H9 (cell line): ENCODE measurements around the gene NAA30. TPM values are rescaled to one million over a fixed set of nuclear protein-coding genes. Genes with fewer than 3 reads are reported as not detected.

Experiments used
- DNase-seq: peaks from one replicate; pipeline ENCODE4 v3.0.0-alpha.2; 2017
- H2AFZ ChIP-seq: one replicate; pipeline ENCODE4 v1.6.1; 2013; ENCODE audit warnings: mild to moderate bottlenecking, low read length, control low read depth, moderate library complexity
- H2AK5ac ChIP-seq: 2 replicates; pipeline ENCODE4 v1.6.1; 2013; ENCODE audit warnings: low read length, control low read depth, mixed read lengths; ENCODE audit not compliant: insufficient read length
- H2BK120ac ChIP-seq: one replicate; pipeline ENCODE4 v1.6.1; 2013; ENCODE audit warnings: low read depth, mild to moderate bottlenecking, low read length, control low read depth, inconsistent platforms; ENCODE audit not compliant: poor library complexity, severe bottlenecking
- H2BK12ac ChIP-seq: 2 replicates; pipeline ENCODE4 v1.6.1; 2013; ENCODE audit warnings: low read length, control low read depth, mixed read lengths, low read depth; ENCODE audit not compliant: insufficient read length
- H2BK15ac ChIP-seq: 2 replicates; pipeline ENCODE4 v1.6.1; 2013; ENCODE audit warnings: low read depth, low read length, control low read depth
- H2BK20ac ChIP-seq: one replicate; pipeline ENCODE4 v1.6.1; 2013; ENCODE audit warnings: low read depth, mild to moderate bottlenecking, low read length, control low read depth, inconsistent platforms; ENCODE audit not compliant: poor library complexity, severe bottlenecking
- H2BK5ac ChIP-seq: 2 replicates; pipeline ENCODE4 v1.6.1; 2013; ENCODE audit warnings: low read length, control low read depth, mixed read lengths; ENCODE audit not compliant: insufficient read length
- H3K14ac ChIP-seq: 2 replicates; pipeline ENCODE4 v1.6.1; 2013; ENCODE audit warnings: low read length, control low read depth; ENCODE audit not compliant: insufficient read depth
- H3K18ac ChIP-seq: 2 replicates; pipeline ENCODE4 v1.6.1; 2013; ENCODE audit warnings: low read depth, mild to moderate bottlenecking, mixed read lengths, low read length, control low read depth; ENCODE audit not compliant: insufficient read length
- H3K23ac ChIP-seq: 2 replicates; pipeline ENCODE4 v1.6.1; 2013; ENCODE audit warnings: low read length, control low read depth, mixed read lengths, low read depth; ENCODE audit not compliant: insufficient read length
- H3K23me2 ChIP-seq: 2 replicates; pipeline ENCODE4 v1.6.1; 2013; ENCODE audit warnings: low read depth, mild to moderate bottlenecking, mixed read lengths, low read length, control low read depth; ENCODE audit not compliant: insufficient read length, poor library complexity, severe bottlenecking
- H3K27ac ChIP-seq: 2 replicates; pipeline ENCODE4 v1.5.1; 2013; ENCODE audit warnings: low read length, control low read depth, mixed read lengths, low read depth; ENCODE audit not compliant: insufficient read length
- H3K27me3 ChIP-seq: 2 replicates; pipeline ENCODE4 v1.6.1; 2013; ENCODE audit warnings: low read length, control low read depth, inconsistent platforms; ENCODE audit not compliant: insufficient read depth
- H3K4ac ChIP-seq: 2 replicates; pipeline ENCODE4 v1.6.1; 2013; ENCODE audit warnings: low read depth, mild to moderate bottlenecking, control low read depth, inconsistent platforms, low read length, moderate library complexity
- H3K4me1 ChIP-seq: 2 replicates; pipeline ENCODE4 v1.6.1; 2013; ENCODE audit warnings: low read length, control low read depth, inconsistent platforms; ENCODE audit not compliant: insufficient read depth
- H3K4me2 ChIP-seq: 2 replicates; pipeline ENCODE4 v1.6.1; 2013; ENCODE audit warnings: low read length, control low read depth, mixed read lengths; ENCODE audit not compliant: insufficient read length, insufficient read depth
- H3K56ac ChIP-seq: 2 replicates; pipeline ENCODE4 v1.6.1; 2013; ENCODE audit warnings: low read depth, mild to moderate bottlenecking, mixed read lengths, low read length, control low read depth; ENCODE audit not compliant: insufficient read length
- H3K79me1 ChIP-seq: 2 replicates; pipeline ENCODE4 v1.6.1; 2013; ENCODE audit warnings: low read depth, mild to moderate bottlenecking, moderate library complexity, low read length, control low read depth, inconsistent platforms; ENCODE audit not compliant: insufficient read depth, poor library complexity, severe bottlenecking
- H3K79me2 ChIP-seq: 2 replicates; pipeline ENCODE4 v1.6.1; 2013; ENCODE audit warnings: low read length, control low read depth, inconsistent platforms; ENCODE audit not compliant: insufficient read depth
- H3K9ac ChIP-seq: 2 replicates; pipeline ENCODE4 v1.6.1; 2013; ENCODE audit warnings: low read length, control low read depth, mixed read lengths; ENCODE audit not compliant: insufficient read length; ENCODE audit errors: extremely low read depth
- H3K9me3 ChIP-seq: one replicate; pipeline ENCODE4 v1.6.1; 2013; ENCODE audit warnings: low read depth, low read length, inconsistent platforms; ENCODE audit not compliant: control insufficient read depth
- H3T11ph ChIP-seq: one replicate; pipeline ENCODE4 v1.6.1; 2013; ENCODE audit warnings: mild to moderate bottlenecking, low read length, control low read depth, inconsistent platforms
- H4K20me1 ChIP-seq: one replicate; pipeline ENCODE4 v1.6.1; 2013; ENCODE audit not compliant: control insufficient read depth, insufficient read length, insufficient read depth
- H4K5ac ChIP-seq: 2 replicates; pipeline ENCODE4 v1.6.1; 2013; ENCODE audit warnings: low read depth, mild to moderate bottlenecking, mixed read lengths, low read length, control low read depth; ENCODE audit not compliant: insufficient read length
- H4K8ac ChIP-seq: replicated peaks from 2 replicates; pipeline ENCODE4 v1.6.1; 2013; ENCODE audit warnings: low read length, control low read depth, mixed read lengths, low read depth; ENCODE audit not compliant: insufficient read length
- H4K91ac ChIP-seq: 2 replicates; pipeline ENCODE4 v1.6.1; 2013; ENCODE audit warnings: low read depth, mild to moderate bottlenecking, moderate library complexity, mixed read lengths, low read length, control low read depth; ENCODE audit not compliant: insufficient read length
- H3K27ac Mint-ChIP-seq, 3 experiments: 2 replicates in 2 of 3; 3 replicates in 1 of 3; pipeline ENCODE4 v1.8.0; 2020 to 2021; ENCODE audit warnings: mixed read lengths in 3 of 3, mild to moderate bottlenecking in 1 of 3, moderate library complexity in 1 of 3
- H3K27me3 Mint-ChIP-seq: 2 replicates; pipeline ENCODE4 v1.8.0; 2021; ENCODE audit warnings: low read depth, mild to moderate bottlenecking, moderate library complexity, mixed read lengths
- H3K36me3 Mint-ChIP-seq, 3 experiments: 2 replicates in 2 of 3; 3 replicates in 1 of 3; pipeline ENCODE4 v1.8.0; 2020 to 2021; ENCODE audit warnings: low read depth in 3 of 3, mixed read lengths in 3 of 3; ENCODE audit not compliant: insufficient read depth in 1 of 3
- H3K4me1 Mint-ChIP-seq, 2 experiments: 2 replicates each; pipeline ENCODE4 v1.8.0; 2020; ENCODE audit warnings: mixed read lengths in 2 of 2
- H3K4me3 Mint-ChIP-seq, 2 experiments: 2 replicates in 1 of 2; 3 replicates in 1 of 2; pipeline ENCODE4 v1.8.0; 2020 to 2021; ENCODE audit warnings: mild to moderate bottlenecking in 2 of 2, mixed read lengths in 2 of 2, moderate library complexity in 1 of 2
- H3K9me3 Mint-ChIP-seq, 2 experiments: 2 replicates in 1 of 2; 3 replicates in 1 of 2; pipeline ENCODE4 v1.8.0; 2020; ENCODE audit warnings: mild to moderate bottlenecking in 2 of 2, mixed read lengths in 2 of 2, moderate library complexity in 1 of 2
- WGBS: extraction: QIAGEN DNeasy Blood & Tissue Kit; methylation state at CpG from one replicate; pipeline ENCODE4 v1.1.7; 2013; ENCODE audit warnings: missing lambda C conversion rate, low lambda C conversion rate, mixed read lengths; ENCODE audit not compliant: insufficient read length; ENCODE audit errors: extremely low coverage; 5-methylcytosine and 5-hydroxymethylcytosine counted together
- total RNA-seq: library from RNA; stranded (reverse); gene quantifications from 2 replicates; pipeline ENCODE4 v1.2.1, GENCODE V29; 2021
- TF ChIP-seq, protein P1 (sequence below): fragments of 200-600 bp; sonication (generic); conservative IDR thresholded peaks from 3 replicates; pipeline ENCODE4 v1.8.0; 2021; ENCODE audit warnings: antibody characterized with exemption, mild to moderate bottlenecking

Gene NAA30
- total RNA-seq, 1 experiment from 2014 or later, result 20.9 TPM

DNA sequence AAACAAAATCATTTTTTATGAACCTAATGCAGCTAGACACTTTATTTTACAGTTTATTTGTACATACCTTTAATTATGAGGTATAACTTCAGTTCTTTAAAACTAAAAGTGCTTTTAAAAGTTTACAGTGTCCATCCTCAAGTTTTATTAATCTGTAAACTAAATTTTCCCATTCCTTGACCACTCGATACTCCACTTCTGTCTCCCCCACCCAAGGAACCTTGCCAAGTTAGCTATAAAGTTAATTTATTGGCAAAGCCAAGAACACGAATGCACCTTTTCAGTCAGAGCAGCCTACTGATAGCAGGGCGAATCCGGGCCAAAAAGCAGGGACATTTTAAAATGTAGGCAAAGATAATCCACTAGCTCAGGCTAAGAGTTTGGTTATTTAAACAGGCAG lies 29.6 kb downstream of the NAA30 start:
- Histone ChIP-seq H3K27me3 (no peaks in the 10 kb centered on the region), H2BK120ac (no peak overlapping the region), H3K9me3 (no peaks in the 10 kb centered on the region), H4K20me1 (no peaks in the 10 kb centered on the region), H2BK15ac (no peak overlapping the region), H3K14ac (no peak overlapping the region), H2AK5ac (no peak overlapping the region), H3K4me1 (no peaks in the 10 kb centered on the region), H3K23ac (no peak overlapping the region), H3T11ph (no peak overlapping the region), H3K18ac (no peak overlapping the region), H4K91ac (no peak overlapping the region), H3K56ac (no peak overlapping the region), H4K8ac (no peak overlapping the region), H3K79me1 (no peaks in the 10 kb centered on the region), H4K5ac (no peak overlapping the region), H2AFZ (no peak overlapping the region), H3K9ac (no peak overlapping the region), H2BK20ac (no peak overlapping the region), H3K4me2 (no peak overlapping the region), H3K4ac (no peak overlapping the region), H3K27ac (no peak overlapping the region), H2BK5ac (no peak overlapping the region), H3K23me2 (no peaks in the 10 kb centered on the region), H2BK12ac (no peak overlapping the region), H3K79me2 (no peaks in the 10 kb centered on the region)
- no peaks in the 10 kb centered on the region for H3K9me3 Mint-ChIP-seq
- TF ChIP-seq, protein P1, sequence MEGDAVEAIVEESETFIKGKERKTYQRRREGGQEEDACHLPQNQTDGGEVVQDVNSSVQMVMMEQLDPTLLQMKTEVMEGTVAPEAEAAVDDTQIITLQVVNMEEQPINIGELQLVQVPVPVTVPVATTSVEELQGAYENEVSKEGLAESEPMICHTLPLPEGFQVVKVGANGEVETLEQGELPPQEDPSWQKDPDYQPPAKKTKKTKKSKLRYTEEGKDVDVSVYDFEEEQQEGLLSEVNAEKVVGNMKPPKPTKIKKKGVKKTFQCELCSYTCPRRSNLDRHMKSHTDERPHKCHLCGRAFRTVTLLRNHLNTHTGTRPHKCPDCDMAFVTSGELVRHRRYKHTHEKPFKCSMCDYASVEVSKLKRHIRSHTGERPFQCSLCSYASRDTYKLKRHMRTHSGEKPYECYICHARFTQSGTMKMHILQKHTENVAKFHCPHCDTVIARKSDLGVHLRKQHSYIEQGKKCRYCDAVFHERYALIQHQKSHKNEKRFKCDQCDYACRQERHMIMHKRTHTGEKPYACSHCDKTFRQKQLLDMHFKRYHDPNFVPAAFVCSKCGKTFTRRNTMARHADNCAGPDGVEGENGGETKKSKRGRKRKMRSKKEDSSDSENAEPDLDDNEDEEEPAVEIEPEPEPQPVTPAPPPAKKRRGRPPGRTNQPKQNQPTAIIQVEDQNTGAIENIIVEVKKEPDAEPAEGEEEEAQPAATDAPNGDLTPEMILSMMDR, result no peak
- H3K4me3 Mint-ChIP-seq, result no peak overlapping the region
- no CpG with 5 or more reads among the region's 4 CpGs for WGBS
- no peaks in the 10 kb centered on the region for H3K27me3 Mint-ChIP-seq
- H3K36me3 Mint-ChIP-seq, result no peaks in the 10 kb centered on the region
- no peak for DNase-seq
- H3K27ac Mint-ChIP-seq, result no peak overlapping the region; a peak in 1 of 7 replicates
- H3K4me1 Mint-ChIP-seq, result no peaks in the 10 kb centered on the region
